GM04503 (cell line): Measurements from ENCODE around the gene RPL3.

Source experiments
- DNase-seq: peaks from one replicate; pipeline ENCODE4 v3.0.0-alpha.2; 2012; ENCODE audit warnings: low read depth

The RPL3 gene

GRCh38 chr22:39282645-39283321 lies 36.6 kb downstream of the RPL3 start:
- DNase-seq = no peak

DNA sequence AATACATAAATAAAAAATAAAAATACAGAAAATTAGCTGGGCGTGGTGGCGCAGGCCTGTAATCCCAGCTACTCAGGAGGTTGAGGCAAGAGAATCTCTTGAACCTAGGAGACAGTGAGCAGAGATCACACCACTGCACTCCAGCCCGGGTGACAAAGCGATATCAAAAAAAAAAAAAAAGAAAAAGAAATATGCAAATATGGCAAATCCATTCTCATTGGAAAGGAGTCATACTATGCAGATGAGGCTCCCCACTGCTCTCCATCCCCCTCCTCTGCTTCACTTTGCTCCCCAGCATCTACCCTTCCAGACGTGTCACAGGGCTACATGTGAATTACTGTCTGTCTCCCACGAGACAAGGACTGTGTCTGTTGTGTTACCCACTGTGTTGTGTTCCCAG lies 38.3 kb downstream of the RPL3 start:
- no peak for DNase-seq

GRCh38 chr22:39280250-39280649 lies 39.2 kb downstream of the RPL3 start:
- DNase-seq = no peak

DNA sequence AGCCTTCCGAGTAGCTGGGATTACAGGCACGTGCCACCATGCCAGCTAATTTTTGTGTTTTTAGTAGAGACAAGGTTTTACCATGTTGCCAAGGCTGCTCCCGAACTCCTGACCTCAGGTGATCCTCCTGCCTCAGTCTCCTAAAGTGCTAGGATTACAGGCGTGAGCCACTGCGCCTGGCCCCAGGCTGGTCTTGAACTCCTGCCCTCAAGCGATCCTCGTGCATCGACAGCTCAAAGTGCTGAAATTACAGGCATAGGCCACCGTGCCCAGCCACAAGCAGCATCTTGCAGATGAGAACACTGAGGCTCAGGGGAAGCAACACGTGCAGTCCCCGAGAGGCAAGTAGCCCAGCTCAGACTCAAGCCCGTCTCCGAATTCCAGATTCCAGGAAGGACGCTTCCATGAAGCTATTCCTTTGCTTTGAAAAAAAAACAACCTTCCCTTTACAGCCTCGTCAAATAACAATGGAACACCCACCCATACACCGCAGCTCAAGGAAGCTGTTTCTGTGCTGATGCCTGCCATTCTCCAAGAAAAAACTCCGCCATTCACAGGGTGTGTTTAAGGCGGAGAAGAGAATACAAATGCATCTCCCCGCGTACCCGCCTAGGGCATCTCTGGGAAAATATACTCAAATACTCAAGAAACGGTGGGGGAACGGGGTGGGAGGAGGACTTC lies 40.1 kb downstream of the RPL3 start:
- no peak for DNase-seq

GRCh38 chr22:39278040-39278439 lies 41.4 kb downstream of the RPL3 start:
- DNase-seq = no peak

- DNase-seq = no peak
Observed at GRCh38 chr22:39277142-39277607, 42.2 kb downstream of the RPL3 start.

DNA sequence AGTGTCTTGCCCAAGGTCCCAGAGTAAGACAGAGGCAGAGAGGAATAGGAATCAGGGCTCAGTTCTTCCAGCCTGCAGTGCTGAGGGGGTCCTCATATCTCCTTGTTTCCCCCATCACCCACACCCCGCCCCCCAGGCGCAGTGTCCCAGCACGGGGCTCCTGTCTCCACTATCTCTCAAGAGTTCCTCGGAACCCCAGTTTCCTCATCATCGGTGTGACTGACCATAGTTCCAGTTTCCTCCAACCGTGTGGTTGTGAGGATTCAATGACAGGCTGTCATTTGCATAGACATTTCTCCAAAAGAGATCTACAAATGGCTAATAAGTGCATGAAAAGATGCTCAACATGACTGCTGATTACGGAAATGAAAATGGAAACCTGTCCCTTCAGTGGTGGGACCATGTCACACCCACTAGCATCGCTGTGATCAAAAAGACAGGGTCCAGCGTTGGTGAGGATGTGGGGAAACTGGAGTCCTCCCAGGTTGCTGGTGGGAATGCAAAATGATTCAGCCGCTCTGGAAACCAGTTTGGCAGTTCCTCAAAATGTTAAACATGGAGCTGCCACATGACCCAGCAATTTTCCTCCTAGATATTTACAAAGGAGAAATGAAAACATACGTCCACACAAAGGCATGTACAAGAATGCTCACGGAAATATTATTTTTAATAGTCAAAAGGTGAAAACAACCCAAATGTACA lies 42.8 kb downstream of the RPL3 start:
- no peak for DNase-seq

GRCh38 chr22:39275814-39276439 lies 43.5 kb downstream of the RPL3 start:
- no peak for DNase-seq

- no peak for DNase-seq
Observed at GRCh38 chr22:39273950-39274887, 45.2 kb downstream of the RPL3 start.

- DNase-seq = no peak
Observed at GRCh38 chr22:39270792-39271191, 48.6 kb downstream of the RPL3 start.

DNA sequence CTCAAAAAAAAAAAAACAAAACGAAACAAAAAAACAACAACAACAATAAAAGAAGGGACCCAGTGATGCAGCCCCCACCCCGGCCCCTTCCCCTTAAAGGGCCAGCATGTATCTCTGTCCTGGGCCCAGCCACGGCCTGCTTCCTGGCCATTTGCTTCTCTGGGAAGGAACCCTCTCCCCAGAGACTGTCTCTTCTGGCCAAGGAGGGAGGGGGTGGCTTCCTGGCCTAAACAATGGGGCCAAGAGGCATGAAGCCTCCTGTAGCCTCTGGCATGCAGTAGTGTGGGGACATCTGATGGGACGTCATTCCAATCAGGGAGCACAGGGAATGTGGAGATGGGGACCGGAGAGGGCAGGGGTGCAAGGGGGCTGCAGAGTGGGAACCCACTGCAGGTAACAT lies 49.1 kb downstream of the RPL3 start:
- no peak for DNase-seq

- DNase-seq = no peak
Observed at GRCh38 chr22:39269095-39269790, 50.2 kb downstream of the RPL3 start.

DNA sequence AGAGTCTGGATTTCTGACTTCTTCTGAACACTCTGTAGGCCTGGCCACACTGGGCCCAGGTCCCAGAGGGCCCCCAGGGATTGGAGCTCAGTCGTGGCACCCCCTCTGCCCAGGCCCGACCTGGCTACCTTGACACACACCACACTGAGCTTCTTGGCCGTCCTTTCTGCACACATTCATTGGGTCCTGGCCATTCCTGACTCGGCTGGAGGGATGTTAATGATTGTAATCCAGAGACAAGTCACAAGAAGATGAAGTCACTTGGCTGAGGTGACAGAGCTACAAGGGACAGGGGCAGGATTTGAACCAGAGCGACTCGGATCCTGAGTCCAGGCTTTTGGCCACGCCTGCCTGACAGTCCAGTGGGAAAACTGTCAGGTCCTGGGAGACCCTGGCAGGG lies 50.8 kb downstream of the RPL3 start:
- DNase-seq = no peak

DNA sequence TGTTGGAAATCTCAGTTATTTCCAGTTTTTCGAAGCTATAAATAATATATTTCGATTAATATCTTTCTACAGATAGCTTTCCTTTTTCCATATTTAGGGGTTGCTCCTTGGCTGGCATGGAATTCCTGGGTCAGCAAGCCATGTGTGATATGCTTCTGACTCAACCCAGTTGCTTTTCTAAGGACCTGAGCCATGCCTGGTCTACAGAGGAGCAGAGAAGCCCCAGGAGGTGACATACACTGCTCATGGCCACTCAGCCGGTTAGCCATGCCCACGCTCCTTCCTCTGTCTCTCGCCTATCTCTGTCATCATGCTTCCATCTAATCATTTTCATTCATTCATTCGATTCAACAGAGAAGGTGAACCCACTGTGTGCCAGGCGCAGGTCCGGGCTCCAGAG lies 51.4 kb downstream of the RPL3 start:
- DNase-seq = no peak

GRCh38 chr22:39266398-39267030 lies 52.9 kb downstream of the RPL3 start:
- DNase-seq = no peak

- DNase-seq = no peak
Observed at GRCh38 chr22:39265143-39265886, 54.1 kb downstream of the RPL3 start.

DNA sequence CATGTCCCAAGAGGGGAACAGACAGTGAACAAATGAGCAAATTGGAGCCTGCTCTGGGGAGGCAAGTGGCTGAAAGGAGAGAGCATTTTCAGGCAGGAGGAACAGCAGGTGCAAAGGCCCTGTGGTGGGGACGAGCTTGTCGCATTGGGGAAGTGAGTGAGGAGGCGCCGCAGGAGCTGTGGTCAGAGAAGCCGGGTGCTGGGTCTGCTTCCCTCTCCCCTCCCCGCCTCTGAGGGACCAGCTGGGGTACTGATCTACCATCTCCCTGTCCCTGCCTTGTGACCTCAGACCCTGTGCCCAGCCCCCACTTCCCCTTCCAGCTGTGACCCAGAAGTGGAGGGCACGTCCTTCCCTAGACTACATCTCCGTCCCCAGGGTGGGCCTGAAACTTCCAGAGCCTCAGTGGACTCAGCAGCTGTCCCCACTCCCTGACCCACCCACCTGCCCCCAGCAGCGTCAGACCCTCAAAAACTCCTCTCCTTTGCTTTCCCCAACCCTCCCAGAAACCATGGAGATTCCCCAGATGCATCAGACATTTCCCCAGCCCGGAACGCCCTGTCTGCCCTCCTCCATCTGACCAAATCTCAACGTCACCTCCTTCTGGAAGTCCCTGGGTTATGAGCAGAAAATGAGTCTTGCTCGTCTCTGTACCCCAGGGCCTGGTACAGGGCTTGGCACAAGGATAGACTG lies 54.9 kb downstream of the RPL3 start:
- DNase-seq = no peak

DNA sequence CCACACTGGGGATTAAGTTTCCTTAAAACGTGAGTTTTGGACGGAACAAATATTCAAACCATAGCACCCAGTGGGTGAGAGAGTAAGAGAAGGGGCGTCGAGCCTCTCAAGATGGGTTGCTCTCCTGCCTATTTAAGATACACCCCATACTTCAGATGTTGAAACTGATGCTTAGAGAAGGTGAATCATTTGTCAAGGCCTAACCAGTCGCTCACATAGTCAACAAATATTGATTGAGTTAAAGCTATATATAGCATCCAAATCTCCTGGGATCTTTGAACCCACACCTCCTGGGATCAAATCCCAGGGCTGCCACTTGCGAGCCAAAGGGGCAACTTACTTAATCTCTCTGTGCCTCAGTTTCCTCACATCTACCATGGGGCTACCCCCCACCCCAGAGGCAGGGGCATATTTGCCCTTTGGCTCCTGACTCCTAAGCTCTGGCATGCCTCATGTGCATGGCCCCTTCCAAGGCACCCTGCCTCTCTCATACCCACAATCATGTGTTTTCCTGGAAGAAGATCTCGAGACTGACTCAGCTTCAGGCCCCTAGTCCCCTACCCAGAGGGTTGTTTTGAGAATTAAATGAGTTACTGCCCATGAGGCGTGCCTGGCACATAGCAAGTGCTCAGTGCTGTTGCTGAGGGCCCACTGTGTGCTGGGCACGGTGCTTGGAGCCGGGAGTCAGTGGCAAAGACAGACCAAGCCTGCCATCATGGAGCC lies 55.6 kb downstream of the RPL3 start:
- no peak for DNase-seq
